Nephron progenitor cell (in vitro differentiated cells): ENCODE measurements around the gene SELENOH.
"Not testable (repeated sequence)": the region's sequence is repeated elsewhere in the genome, so short reads cannot be mapped to it uniquely, and the experiment has no call there.

Experiments used
- DNase-seq: peaks from one replicate; pipeline ENCODE4 v3.0.0; 2021
- H3K27ac Mint-ChIP-seq: 2 replicates; pipeline ENCODE4 v1.8.0; 2021; ENCODE audit warnings: mild to moderate bottlenecking, moderate library complexity, mixed read lengths
- H3K27me3 Mint-ChIP-seq: 2 replicates; pipeline ENCODE4 v1.8.0; 2021; ENCODE audit warnings: mild to moderate bottlenecking, low read depth, mixed read lengths; ENCODE audit not compliant: poor library complexity
- H3K36me3 Mint-ChIP-seq: 2 replicates; pipeline ENCODE4 v1.8.0; 2021; ENCODE audit warnings: low read depth, mixed read lengths
- H3K4me1 Mint-ChIP-seq: 2 replicates; pipeline ENCODE4 v1.8.0; 2021; ENCODE audit warnings: mixed read lengths
- H3K4me3 Mint-ChIP-seq: 2 replicates; pipeline ENCODE4 v1.8.0; 2021; ENCODE audit warnings: mild to moderate bottlenecking, moderate library complexity, mixed read lengths
- H3K9me3 Mint-ChIP-seq: 2 replicates; pipeline ENCODE4 v1.8.0; 2021; ENCODE audit warnings: mild to moderate bottlenecking, moderate library complexity, mixed read lengths
- TF ChIP-seq, protein P1 (sequence below): fragments of 200-600 bp; sonication (generic); IDR thresholded peaks from 2 replicates; pipeline ENCODE4 v1.5.0; 2021; ENCODE audit warnings: antibody characterized with exemption

Gene SELENOH

DNA sequence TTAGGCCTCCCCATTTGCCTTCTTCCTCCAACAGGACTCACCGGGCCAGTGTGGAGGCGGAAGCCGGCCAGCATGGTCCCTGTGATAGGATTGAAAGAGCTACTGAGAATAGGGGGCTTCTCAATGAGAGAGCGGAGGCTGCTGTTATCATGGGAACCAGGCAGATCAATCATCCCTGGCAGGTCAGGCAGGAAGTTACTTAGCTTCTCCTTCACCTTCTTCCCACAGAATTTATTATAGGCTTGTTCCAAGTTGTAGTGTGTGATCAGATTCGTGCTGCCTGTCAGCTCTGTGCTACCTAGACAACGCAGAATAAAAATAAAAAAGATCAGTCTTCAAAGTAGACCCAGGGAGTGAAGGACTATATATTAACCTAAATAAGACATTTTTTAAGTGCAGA is 36.4 kb upstream of the SELENOH start:
- TF ChIP-seq, protein P1, sequence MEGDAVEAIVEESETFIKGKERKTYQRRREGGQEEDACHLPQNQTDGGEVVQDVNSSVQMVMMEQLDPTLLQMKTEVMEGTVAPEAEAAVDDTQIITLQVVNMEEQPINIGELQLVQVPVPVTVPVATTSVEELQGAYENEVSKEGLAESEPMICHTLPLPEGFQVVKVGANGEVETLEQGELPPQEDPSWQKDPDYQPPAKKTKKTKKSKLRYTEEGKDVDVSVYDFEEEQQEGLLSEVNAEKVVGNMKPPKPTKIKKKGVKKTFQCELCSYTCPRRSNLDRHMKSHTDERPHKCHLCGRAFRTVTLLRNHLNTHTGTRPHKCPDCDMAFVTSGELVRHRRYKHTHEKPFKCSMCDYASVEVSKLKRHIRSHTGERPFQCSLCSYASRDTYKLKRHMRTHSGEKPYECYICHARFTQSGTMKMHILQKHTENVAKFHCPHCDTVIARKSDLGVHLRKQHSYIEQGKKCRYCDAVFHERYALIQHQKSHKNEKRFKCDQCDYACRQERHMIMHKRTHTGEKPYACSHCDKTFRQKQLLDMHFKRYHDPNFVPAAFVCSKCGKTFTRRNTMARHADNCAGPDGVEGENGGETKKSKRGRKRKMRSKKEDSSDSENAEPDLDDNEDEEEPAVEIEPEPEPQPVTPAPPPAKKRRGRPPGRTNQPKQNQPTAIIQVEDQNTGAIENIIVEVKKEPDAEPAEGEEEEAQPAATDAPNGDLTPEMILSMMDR: no peak
- no peak for DNase-seq
- Mint-ChIP-seq H3K4me3 (no peak overlapping the region), H3K27me3 (peaks cover 2% of the 10 kb centered on the region), H3K4me1 (peaks cover 13% of the 10 kb centered on the region), H3K36me3 (peaks cover 49% of the 10 kb centered on the region), H3K9me3 (no peaks in the 10 kb centered on the region), H3K27ac (peak overlapping the region; percentile 96)

DNA sequence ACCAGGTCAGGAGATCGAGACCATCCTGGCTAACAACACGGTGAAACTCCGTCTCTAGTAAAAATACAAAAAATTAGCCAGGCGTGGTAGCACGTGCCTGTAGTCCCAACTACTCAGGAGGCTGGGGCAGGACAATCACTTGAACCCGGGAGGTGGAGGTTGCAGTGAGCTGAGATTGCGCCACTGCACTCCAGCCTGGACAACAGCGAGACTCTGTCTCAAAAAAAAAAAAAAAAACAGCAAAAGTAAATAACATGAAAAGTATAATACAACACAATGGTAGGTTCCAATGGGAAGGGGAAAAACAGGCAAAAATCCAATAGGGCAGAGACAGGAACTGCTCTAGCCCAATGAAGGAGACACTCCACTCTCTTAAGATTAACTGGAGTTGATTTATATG is 35.9 kb upstream of the SELENOH start:
- H3K27me3 Mint-ChIP-seq, DNase-seq, H3K4me3 Mint-ChIP-seq, H3K9me3 Mint-ChIP-seq: not testable (repeated sequence)
- Mint-ChIP-seq H3K27ac (peak overlapping the region; percentile 96), H3K4me1 (peaks cover 16% of the 10 kb centered on the region), H3K36me3 (peaks cover 48% of the 10 kb centered on the region)

DNA sequence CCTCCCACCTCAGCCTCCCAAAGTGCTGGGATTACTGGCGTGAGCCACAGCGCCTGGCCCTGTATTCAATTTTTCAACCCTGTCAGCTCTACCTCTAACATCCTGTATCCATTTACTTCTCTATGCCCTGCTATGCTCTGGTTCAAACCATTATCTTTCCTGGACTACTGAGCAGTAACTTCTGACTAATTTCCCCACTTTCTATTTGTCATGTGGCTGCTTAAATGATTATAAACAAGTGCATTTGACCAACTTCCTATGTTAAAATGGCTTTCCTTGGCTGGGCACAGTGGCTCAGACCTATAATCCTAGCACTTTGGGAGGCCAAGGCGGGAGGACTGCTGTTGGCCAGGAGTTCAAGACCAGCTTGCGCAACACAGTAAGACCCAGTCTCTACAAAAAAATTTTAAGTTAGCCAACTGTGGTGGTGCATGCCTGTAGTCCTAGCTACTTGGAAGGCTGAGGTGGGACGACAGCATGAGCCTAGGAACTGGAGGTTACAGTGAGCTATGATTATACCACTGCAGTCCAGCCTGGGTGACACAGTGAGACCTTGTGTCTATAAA is 31.4 kb upstream of the SELENOH start:
- H3K27ac Mint-ChIP-seq: peak overlapping the region; percentile 17
- peak overlapping the region; percentile 5 for H3K4me3 Mint-ChIP-seq
- H3K27me3 Mint-ChIP-seq: peaks cover 2% of the 10 kb centered on the region

DNA sequence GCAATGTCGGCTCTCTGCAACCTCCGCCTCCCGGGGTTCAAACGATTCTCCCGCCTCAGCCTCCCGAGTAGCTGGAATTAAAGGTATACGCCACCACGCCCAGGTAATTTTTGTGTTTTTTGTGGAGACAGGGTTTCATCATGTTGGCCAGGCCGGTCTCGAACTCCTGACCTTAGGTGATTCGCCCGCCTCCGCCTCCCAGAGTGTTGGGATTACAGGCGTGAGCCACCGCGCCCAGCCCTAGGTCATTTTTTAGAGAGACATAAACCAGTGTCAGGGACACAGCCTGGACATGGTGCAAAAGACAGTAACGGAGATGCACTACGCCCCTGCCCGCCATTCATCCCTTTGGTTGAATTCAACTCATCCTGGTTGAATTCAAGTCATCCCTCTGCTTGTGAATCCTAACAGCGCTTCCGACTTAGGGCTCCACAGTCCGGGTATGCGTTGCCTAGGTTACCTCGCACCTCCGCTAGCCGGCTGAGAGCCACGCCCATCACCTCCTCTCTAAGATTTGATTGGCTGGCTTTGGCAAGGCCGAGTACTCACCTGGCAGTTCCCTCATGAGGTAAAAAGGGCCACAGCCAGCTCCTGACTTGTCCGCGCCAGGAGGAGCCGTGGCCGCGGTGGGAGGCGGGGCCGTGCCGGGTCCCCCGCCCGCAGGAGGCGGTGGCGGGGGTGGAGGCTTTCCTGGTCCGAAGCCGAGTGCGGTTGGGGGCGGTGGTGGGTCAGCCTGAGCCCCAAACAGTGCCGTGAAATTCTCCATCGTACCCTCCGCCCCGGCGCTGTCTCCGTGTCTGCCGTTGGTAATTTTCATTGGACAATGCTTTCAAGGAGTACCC is 29.7 kb upstream of the SELENOH start, which contains the start of gene MED19:
MED19 (minus strand) TSS at position 802 of the 842 bp plus-strand sequence; CDS start at position 766, 36 bp downstream.
- DNase-seq: peak; percentile 82
- Mint-ChIP-seq H3K4me3 (peak within 1 kb of the TSS; percentile 100), H3K27me3 (peaks cover 2% of the 10 kb centered on the region), H3K4me1 (peaks cover 33% of the 10 kb centered on the region), H3K36me3 (peaks cover 48% of the 10 kb centered on the region), H3K27ac (peak within 1 kb of the TSS; percentile 98), H3K9me3 (peaks cover 20% of the 10 kb centered on the region)
- TF ChIP-seq, protein P1: no peak

More for the DNA sequence above, 31.4 kb upstream of the SELENOH start:
- TF ChIP-seq, protein P1: no peak
- peaks cover 40% of the 10 kb centered on the region for H3K36me3 Mint-ChIP-seq
- peaks cover 43% of the 10 kb centered on the region for H3K4me1 Mint-ChIP-seq
- no peak for DNase-seq
- H3K9me3 Mint-ChIP-seq: peaks cover 10% of the 10 kb centered on the region

DNA sequence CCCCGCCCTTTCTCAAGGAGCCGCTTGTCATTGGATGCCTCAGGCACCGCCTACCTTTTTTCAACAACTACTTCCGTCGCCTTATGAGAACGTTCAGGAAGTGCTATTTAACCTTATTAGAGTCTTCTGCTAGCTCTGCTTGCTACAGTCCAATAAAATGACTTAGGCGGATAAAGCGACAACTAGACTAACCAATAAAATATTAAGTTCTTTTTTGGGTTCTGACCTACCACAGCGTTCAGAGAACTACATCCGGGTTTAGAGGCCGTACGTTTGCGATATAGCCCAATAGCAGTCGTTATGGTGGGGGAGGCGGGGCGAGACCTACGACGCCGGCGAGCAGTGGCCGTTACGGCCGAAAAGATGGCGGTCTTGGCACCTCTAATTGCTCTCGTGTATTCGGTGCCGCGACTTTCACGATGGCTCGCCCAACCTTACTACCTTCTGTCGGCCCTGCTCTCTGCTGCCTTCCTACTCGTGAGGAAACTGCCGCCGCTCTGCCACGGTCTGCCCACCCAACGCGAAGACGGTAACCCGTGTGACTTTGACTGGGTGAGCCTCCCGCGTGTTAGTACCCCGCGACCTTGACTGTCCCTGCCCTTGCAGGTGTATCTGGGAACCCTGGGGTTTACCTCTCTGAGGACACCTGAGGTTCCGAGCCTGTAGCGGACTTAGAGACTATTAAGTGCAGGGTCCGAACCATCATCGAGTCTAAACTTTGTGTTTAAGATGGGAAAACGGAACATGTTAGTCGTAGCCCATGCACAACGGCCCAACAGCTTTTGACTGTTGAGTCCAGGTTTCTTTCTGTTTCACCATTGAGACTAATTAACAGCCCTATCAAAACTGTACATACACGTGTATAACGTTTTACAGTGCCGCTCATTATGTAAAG is 28.8 kb upstream of the SELENOH start, which contains the start of gene TMX2:
TMX2 (plus strand) TSS at position 338 of the 895 bp plus-strand sequence; CDS start at position 364, 26 bp downstream.
- Mint-ChIP-seq H3K27ac (peak within 1 kb of the TSS; percentile 98), H3K27me3 (peaks cover 1% of the 10 kb centered on the region), H3K36me3 (peaks cover 52% of the 10 kb centered on the region), H3K9me3 (peaks cover 21% of the 10 kb centered on the region), H3K4me1 (peaks cover 33% of the 10 kb centered on the region), H3K4me3 (peak within 1 kb of the TSS; percentile 100)
- TF ChIP-seq, protein P1: no peak
- DNase-seq: peak; percentile 91
